ENCODE data around the gene LATS1.
"Not testable (repeated sequence)": the region's sequence is repeated elsewhere in the genome, so short reads cannot be mapped to it uniquely, and the experiment has no call there.

The LATS1 gene

GRCh38 chr6:149728499-149729234, 10.8 kb upstream of the LATS1 start:
- no peak for DNase-seq (ENCODE audit: low spot score)

GRCh38 chr6:149727793-149728498, 10.0 kb upstream of the LATS1 start:
- DNase-seq (ENCODE audit: low spot score): no peak

- no peak for DNase-seq (ENCODE audit: low spot score)
Observed at GRCh38 chr6:149725785-149726184, 7.9 kb upstream of the LATS1 start.

GRCh38 chr6:149723771-149724417, 6.0 kb upstream of the LATS1 start:
- peak; percentile 72 for DNase-seq (ENCODE audit: low spot score)

GRCh38 chr6:149723262-149723661, 5.4 kb upstream of the LATS1 start:
- DNase-seq (ENCODE audit: low spot score): no peak

- no peak for DNase-seq (ENCODE audit: low spot score)
Observed at GRCh38 chr6:149719531-149719930, 1.6 kb upstream of the LATS1 start.

GRCh38 chr6:149717255-149717587, 680 bp downstream of the LATS1 start:
- DNase-seq (ENCODE audit: low spot score): no peak

GRCh38 chr6:149716181-149716963, 1.5 kb downstream of the LATS1 start:
- no peak for DNase-seq (ENCODE audit: low spot score)

GRCh38 chr6:149714442-149714841, 3.5 kb downstream of the LATS1 start:
- DNase-seq (ENCODE audit: low spot score): no peak

GRCh38 chr6:149711711-149712110, 6.2 kb downstream of the LATS1 start:
- no peak for DNase-seq (ENCODE audit: low spot score)

- DNase-seq (ENCODE audit: low spot score): no peak
Observed at GRCh38 chr6:149701714-149702113, 16.2 kb downstream of the LATS1 start.

- no peak for DNase-seq (ENCODE audit: low spot score)
Observed at GRCh38 chr6:149699150-149699549, 18.8 kb downstream of the LATS1 start.

GRCh38 chr6:149698175-149698574, 19.7 kb downstream of the LATS1 start:
- DNase-seq (ENCODE audit: low spot score): no peak

GRCh38 chr6:149696901-149697300, 21.0 kb downstream of the LATS1 start:
- no peak for DNase-seq (ENCODE audit: low spot score)

GRCh38 chr6:149694921-149695320, 23.0 kb downstream of the LATS1 start:
- no peak for DNase-seq (ENCODE audit: low spot score)

GRCh38 chr6:149691201-149691600, 26.7 kb downstream of the LATS1 start:
- DNase-seq (ENCODE audit: low spot score): no peak

GRCh38 chr6:149686230-149686629, 31.7 kb downstream of the LATS1 start:
- DNase-seq (ENCODE audit: low spot score): no peak

GRCh38 chr6:149683256-149683859, 34.5 kb downstream of the LATS1 start:
- DNase-seq (ENCODE audit: low spot score): no peak

GRCh38 chr6:149681845-149682244, 36.1 kb downstream of the LATS1 start:
- not testable (repeated sequence) for DNase-seq (ENCODE audit: low spot score)

- DNase-seq (ENCODE audit: low spot score): no peak
Observed at GRCh38 chr6:149681209-149681608, 36.7 kb downstream of the LATS1 start.

- no peak for DNase-seq (ENCODE audit: low spot score)
Observed at GRCh38 chr6:149680503-149680902, 37.4 kb downstream of the LATS1 start.

- not testable (repeated sequence) for DNase-seq (ENCODE audit: low spot score)
Observed at GRCh38 chr6:149672265-149672664, 45.6 kb downstream of the LATS1 start.
